ENCODE data around the gene GGT6. TPM values are rescaled to one million over a fixed set of nuclear protein-coding genes. Genes with fewer than 3 reads are reported as not detected.

Gene GGT6
- total RNA-seq, 4 donors from 2014 or later, result 26.4 to 199 (median 119) TPM

DNA sequence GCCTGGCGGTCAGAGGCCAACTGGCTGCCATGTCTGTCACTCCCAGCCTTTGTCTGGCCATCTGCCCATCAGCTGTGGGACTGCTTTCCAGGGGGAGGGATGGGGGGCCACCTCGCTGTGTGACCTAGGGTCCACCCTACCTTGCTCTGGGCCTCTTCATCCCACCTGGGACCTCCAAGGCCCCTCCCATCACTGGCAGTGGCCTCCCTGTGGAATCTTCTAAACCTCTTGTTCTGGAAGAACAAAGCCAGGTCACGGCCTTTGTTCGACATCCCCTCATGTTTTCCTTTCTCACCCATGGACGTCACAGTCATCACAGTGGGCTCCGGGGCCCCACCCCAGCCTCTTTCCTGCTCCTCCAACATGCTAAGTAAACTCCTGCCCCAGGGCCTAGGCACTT is 37.7 kb downstream of the GGT6 start:
- TF ChIP-seq POLR2A (IDR thresholded peaks at IDR 0.05), result no peak
- TF ChIP-seq, protein P1, sequence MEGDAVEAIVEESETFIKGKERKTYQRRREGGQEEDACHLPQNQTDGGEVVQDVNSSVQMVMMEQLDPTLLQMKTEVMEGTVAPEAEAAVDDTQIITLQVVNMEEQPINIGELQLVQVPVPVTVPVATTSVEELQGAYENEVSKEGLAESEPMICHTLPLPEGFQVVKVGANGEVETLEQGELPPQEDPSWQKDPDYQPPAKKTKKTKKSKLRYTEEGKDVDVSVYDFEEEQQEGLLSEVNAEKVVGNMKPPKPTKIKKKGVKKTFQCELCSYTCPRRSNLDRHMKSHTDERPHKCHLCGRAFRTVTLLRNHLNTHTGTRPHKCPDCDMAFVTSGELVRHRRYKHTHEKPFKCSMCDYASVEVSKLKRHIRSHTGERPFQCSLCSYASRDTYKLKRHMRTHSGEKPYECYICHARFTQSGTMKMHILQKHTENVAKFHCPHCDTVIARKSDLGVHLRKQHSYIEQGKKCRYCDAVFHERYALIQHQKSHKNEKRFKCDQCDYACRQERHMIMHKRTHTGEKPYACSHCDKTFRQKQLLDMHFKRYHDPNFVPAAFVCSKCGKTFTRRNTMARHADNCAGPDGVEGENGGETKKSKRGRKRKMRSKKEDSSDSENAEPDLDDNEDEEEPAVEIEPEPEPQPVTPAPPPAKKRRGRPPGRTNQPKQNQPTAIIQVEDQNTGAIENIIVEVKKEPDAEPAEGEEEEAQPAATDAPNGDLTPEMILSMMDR (IDR thresholded peaks at IDR 0.05), result no peak
- H3K9me3 ChIP-seq, result no peaks in the 10 kb centered on the region
- H3K27ac ChIP-seq, result peak overlapping the region in 2 of 4 donors; percentile 49
- H3K4me3 ChIP-seq, result no peak overlapping the region
- no peaks in the 10 kb centered on the region for H3K36me3 ChIP-seq
- peaks cover 3 to 6% (median 4%) of the 10 kb centered on the region in 4 donors for H3K4me1 ChIP-seq
- no peaks in the 10 kb centered on the region for H3K27me3 ChIP-seq
- no peak for DNase-seq

DNA sequence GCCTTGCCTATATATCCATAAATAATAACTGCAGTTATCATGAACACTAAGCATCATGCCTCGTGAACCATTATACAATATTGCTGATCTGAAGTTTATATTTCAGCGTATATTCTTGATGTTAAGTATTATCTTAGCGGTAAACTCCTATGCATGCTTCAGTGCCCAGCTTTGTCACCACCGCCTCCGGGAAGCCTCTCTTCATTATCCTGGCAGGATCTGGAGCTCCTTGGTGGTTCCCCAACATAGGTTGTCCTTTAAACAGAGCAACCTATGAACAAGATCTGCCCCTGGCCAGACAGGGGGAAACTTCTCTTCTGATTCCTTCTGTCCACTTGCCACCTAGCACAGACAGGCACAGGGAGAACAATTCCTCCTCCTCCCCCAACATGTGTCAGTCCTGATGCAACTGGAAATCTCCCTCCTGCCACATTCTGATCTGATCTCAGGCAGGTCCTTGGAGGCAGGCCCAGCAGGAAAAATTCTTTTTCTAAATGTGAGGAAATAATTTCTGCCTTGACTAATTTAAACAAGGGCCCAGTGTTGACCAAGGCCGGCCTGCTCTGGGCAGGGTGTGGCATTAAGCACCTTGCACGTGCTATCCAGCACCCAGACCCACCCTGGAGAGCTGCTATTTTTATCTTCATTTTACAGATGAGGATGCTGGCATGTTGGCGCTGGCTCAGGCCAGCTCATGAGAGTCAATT is 39.3 kb downstream of the GGT6 start:
- H3K27me3 ChIP-seq, result no peaks in the 10 kb centered on the region
- H3K36me3 ChIP-seq, result no peaks in the 10 kb centered on the region
- DNase-seq, result peak in 1 of 3 donors; percentile 61
- H3K9me3 ChIP-seq, result no peaks in the 10 kb centered on the region
- peak overlapping the region in 3 of 4 donors; percentile 28 to 68 (median 49) for H3K27ac ChIP-seq
- H3K4me1 ChIP-seq, result peaks cover 3 to 6% (median 4%) of the 10 kb centered on the region in 4 donors
- no peak overlapping the region for H3K4me3 ChIP-seq
- TF ChIP-seq, protein P1 (IDR thresholded peaks at IDR 0.05), result no peak
- TF ChIP-seq POLR2A (IDR thresholded peaks at IDR 0.05), result no peak

DNA sequence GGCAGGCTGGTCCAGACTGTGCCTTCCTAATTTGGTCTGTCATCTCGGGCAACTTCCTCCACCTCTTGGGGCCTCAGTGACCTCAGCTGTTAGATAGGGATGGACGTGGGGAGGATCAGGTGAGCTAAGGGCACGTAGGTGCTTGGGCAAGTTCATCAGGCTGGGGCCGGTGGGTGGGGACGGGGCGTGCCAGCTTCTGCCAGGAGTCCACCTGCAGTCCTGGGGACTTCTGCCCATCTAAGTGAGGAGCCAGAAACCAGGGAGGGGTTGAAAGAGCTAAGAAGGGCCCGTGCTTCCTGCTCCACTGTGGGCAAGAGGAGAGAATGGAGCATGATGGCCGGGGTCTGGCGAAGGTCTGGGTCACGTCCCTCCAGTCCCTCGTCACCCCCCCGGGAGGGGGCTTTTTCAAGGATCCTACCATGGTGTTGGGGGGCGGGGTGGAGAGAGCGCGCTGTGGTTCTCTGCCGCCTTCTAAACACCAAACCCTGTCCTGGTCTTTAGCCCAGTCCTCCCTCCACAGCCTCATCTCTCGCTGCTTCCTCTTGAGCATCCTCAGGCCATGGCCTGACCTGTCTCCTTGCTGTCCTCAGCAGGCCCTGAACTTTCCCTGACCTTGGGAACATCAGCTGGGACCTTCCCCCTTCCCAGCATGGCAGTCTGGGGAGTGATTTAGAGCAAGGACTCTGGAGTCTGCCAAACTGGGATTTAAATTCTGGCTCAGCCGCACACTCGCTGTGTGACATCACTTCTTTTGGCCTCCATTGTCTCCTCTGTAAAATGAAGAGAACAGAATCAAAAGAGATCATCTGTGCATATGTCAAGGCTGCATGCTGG is 40.1 kb downstream of the GGT6 start:
- no peak overlapping the region for H3K4me3 ChIP-seq
- peak overlapping the region; percentile 39 to 68 (median 48) for H3K27ac ChIP-seq
- no peaks in the 10 kb centered on the region for H3K9me3 ChIP-seq
- TF ChIP-seq POLR2A (IDR thresholded peaks at IDR 0.05), result no peak
- TF ChIP-seq, protein P1 (IDR thresholded peaks at IDR 0.05), result no peak
- H3K36me3 ChIP-seq, result no peaks in the 10 kb centered on the region
- H3K27me3 ChIP-seq, result no peaks in the 10 kb centered on the region
- H3K4me1 ChIP-seq, result peaks cover 3 to 6% (median 4%) of the 10 kb centered on the region in 4 donors
- DNase-seq, result no peak

DNA sequence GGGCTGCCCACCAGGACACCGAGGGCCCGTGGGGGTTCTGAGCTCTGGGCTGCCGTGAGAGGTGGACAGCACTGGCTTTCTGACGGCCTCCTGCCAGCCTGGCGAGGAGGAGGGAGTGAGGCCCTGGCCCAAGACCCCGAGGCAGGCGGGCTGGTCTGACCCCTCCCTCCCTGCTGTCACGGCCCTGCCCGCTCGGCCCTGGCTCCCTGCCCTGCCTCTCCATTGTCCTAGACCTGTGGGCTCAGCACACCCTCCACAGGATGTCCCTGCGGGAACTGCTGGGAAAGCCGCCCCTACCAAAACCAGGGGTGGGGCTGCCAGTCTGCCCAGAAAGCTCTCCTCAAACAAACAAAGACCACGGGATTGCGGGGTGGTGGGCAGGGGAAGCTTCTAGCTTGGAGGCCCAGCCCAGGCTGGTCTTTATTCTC is 41.0 kb downstream of the GGT6 start:
- Histone ChIP-seq H3K4me3 (no peak overlapping the region), H3K4me1 (peaks cover 3 to 6% (median 4%) of the 10 kb centered on the region in 4 donors), H3K9me3 (no peaks in the 10 kb centered on the region), H3K36me3 (no peaks in the 10 kb centered on the region), H3K27ac (peak overlapping the region; percentile 39 to 68 (median 57)), H3K27me3 (no peaks in the 10 kb centered on the region)
- no peak for DNase-seq
- no peak for TF ChIP-seq POLR2A (IDR thresholded peaks at IDR 0.05)
- TF ChIP-seq, protein P1 (IDR thresholded peaks at IDR 0.05), result no peak

DNA sequence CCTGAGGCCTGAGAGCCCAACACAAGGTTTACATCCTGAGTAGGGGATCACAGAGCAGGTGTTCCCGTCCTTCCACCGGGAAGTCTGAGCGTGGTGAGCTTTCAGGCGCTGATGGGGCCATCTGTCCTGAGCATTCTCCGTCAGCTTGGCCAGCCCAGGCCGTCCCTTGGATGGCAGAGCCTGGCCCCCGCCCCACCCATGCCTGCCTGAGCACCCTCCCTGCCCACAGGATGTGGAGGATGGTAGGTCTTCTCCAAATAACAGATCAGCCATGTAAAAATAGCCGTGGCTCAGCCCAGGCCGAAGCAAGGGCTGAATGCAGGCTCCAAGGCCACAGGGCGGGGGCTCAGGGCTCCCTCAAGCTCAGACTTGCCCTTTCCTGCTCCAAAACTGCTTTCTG is 41.5 kb downstream of the GGT6 start:
- no peaks in the 10 kb centered on the region for H3K9me3 ChIP-seq
- DNase-seq, result no peak
- no peaks in the 10 kb centered on the region for H3K36me3 ChIP-seq
- H3K27ac ChIP-seq, result peak overlapping the region; percentile 12 to 68 (median 50)
- TF ChIP-seq POLR2A (IDR thresholded peaks at IDR 0.05), result no peak
- TF ChIP-seq, protein P1 (IDR thresholded peaks at IDR 0.05), result no peak
- H3K27me3 ChIP-seq, result no peaks in the 10 kb centered on the region
- peaks cover 3 to 6% (median 4%) of the 10 kb centered on the region in 4 donors for H3K4me1 ChIP-seq
- no peak overlapping the region for H3K4me3 ChIP-seq

All from Peyer's patch (tissue), 4 donors.